LNCaP clone FGC (cell line): ENCODE measurements around the gene AHI1.
"Not testable (repeated sequence)": the region's sequence is repeated elsewhere in the genome, so short reads cannot be mapped to it uniquely, and the experiment has no call there.

Experiments used
- DNase-seq: peaks from one replicate; pipeline ENCODE4 v3.0.0-alpha.2; 2011; ENCODE audit warnings: low read depth
- H3K4me3 ChIP-seq: 2 replicates; pipeline ENCODE4 v1.5.1; 2011; ENCODE audit warnings: mild to moderate bottlenecking, low read depth, low read length, control low read depth
- TF ChIP-seq, protein P1 (sequence below): IDR thresholded peaks from 2 replicates; pipeline ENCODE4 v1.5.1; 2012; ENCODE audit warnings: mild to moderate bottlenecking; ENCODE audit not compliant: control insufficient read depth, insufficient read depth; ENCODE audit errors: extremely low read depth

AHI1 gene

DNA sequence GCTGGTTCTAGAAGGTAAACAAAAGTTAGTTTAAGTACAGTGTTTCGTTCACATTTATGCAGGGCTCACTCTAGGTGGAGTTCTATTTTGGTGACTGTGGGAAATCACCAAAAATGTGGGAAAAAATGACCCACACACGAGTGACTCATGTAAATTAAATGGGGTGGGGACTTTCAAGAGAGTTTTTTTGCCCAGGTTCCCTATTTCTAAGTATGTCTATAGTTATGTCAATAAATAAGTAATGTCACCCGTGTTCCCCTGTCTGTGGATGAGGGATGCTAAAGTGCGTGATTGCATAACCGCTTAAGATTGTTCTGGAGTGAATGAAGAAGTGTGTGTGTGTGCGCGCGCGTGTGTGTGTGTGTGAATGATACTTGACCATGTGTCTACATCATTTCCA lies 247.3 kb downstream of the AHI1 start:
- H3K4me3 ChIP-seq = no peak overlapping the region
- no peak for DNase-seq
- TF ChIP-seq, protein P1, sequence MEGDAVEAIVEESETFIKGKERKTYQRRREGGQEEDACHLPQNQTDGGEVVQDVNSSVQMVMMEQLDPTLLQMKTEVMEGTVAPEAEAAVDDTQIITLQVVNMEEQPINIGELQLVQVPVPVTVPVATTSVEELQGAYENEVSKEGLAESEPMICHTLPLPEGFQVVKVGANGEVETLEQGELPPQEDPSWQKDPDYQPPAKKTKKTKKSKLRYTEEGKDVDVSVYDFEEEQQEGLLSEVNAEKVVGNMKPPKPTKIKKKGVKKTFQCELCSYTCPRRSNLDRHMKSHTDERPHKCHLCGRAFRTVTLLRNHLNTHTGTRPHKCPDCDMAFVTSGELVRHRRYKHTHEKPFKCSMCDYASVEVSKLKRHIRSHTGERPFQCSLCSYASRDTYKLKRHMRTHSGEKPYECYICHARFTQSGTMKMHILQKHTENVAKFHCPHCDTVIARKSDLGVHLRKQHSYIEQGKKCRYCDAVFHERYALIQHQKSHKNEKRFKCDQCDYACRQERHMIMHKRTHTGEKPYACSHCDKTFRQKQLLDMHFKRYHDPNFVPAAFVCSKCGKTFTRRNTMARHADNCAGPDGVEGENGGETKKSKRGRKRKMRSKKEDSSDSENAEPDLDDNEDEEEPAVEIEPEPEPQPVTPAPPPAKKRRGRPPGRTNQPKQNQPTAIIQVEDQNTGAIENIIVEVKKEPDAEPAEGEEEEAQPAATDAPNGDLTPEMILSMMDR = no peak

DNA sequence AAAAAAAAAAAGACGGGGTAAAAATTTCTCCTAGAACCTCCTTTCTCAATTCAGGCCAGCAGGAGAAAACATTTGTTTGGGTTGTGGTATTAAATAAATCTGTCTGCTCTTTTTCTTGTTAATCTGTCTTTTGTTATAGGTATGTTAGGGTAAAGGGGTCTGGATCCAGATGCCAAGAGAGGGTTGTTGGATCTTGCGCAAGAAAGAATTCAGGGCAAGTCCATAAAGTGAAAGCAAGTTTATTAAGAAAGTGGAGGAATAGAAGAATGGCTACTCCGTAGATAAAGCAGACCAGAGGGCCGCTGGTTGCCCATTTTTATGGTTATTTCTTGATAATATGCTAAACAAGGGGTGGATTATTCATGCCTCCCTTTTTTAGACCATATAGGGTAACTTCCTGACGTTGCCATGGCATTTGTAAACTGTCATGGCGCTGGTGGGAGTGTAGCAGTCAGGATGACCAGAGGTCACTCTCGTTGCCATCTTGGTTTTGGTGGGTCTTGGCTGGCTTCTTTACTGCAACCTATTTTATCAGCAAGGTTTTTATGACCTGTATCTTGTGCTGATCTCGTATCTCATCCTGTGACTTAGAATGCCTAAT lies 251.0 kb downstream of the AHI1 start:
- not testable (repeated sequence) for DNase-seq, H3K4me3 ChIP-seq

DNA sequence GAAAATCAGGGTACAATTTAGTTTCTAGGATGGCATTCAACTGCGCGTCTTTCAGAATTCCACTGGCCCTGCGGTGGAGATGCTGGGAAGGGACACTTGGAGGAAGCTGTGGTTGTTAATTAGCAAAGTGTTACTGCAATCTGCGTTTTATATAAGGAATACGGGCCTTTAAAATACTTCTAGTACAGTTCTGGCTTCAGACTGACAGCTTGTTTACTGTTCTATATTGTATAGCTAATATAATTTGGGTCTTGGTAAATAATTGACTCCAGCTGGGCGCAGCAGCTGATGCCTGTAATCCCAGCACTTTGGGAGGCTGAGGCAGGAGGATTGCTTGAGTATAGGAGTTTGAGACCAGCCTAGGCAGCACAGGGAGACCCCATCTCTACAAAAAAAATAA lies 252.7 kb downstream of the AHI1 start:
- H3K4me3 ChIP-seq = no peak overlapping the region
- TF ChIP-seq, protein P1 = no peak
- DNase-seq = no peak

DNA sequence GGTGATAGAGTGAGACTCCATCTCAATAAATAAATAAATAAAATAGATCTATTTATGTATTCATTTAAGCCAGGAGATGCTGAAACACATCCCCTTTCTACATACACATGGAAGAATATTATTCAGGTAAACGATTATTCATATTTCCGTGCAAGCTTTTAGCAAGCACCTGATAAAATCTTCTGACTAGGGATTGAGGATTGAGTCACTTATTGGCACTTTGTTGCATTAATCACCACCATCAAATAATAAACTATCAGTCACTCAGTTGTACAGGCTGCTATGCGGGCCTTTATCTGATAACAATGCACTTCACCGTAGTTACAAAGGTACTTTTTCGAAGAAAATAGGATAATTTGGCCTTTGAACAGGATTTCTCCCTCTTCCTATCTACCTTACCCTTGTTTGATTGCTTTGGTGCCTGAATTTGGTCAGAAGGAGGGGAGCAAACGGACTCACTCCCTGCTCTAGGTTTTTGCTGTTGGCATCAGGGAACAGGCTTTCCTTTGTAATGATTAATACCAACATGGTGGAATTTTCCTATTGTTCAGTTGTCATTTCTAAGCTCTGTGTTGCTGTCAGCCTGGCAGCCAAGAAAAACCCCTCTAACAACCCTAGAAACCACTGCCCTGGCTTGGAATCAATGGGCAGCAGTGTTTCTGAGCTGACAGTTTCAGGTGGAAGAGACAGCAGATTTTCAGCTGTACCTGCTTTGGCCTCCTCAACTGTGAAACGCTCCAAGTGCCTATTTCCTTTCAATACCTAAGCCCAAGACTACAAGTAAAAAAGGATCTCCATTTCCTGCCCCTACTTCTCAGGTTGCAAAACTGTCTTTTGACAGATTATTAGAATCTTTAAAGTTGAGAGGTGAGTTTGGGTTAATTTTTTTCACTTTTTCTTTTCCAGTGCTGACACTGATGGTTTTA lies 253.4 kb downstream of the AHI1 start:
- no peak overlapping the region for H3K4me3 ChIP-seq
- TF ChIP-seq, protein P1 = no peak
- no peak for DNase-seq

DNA sequence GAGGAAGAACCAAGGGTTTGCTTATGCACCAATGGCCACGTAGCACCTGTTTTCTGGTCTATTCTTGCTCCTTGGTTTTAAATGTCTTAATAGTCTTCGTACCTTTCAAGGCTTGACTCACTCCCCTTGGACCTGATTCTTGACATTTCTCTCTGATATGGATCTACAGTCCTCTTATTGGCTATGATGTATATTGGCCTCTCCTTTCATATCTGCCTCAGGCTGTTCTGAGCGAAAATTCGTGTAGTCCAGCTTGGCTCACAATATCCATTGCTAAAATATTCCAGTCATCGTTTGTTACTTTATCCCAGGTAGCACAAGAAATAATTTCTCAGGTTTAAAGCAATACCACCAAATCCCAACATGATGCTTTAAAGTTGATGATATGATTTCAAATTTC lies 256.8 kb downstream of the AHI1 start:
- DNase-seq = no peak
- TF ChIP-seq, protein P1 = no peak

DNA sequence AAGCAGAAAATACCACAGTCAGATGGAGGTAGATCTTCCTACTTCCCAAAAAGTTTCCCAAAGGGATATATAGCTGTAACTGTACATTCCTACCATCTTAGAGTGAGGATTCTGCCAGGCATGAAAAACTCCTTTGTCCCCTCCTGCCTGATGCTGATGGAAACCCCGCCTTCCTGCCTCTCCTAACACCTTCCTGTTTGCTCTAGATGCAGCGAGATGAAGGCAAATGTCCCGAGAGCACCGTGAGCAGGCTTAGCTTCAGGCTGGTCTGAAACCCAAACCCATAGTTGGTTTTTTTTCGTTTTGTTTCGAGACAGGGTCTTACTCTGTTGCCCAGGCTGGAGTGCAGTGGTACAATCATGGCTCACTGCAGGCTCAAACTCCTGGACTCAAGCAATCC lies 260.8 kb downstream of the AHI1 start:
- DNase-seq = no peak
- H3K4me3 ChIP-seq = no peak overlapping the region
- TF ChIP-seq, protein P1 = no peak

More for the DNA sequence above, 256.8 kb downstream of the AHI1 start:
- H3K4me3 ChIP-seq = no peak overlapping the region

DNA sequence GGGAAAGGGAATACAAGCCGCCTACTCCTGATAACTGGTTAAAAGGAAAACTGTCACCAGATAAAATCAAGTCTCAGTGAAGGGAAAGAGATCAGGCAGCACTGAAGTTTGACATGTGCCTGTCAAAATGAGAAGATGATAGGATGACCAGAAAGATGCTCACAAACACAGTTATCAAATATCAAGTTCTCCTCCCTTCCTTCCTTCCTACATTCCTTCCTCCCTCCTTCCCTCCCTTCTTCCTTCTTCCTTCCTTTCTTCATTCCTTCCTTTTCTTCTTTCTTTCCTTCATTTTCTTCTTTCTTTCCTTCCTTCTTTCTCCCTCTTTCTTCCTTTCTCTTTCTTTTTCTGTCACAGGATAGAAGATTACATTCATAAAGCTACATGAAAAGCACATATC lies 261.2 kb downstream of the AHI1 start:
- DNase-seq = no peak
- TF ChIP-seq, protein P1 = no peak
- H3K4me3 ChIP-seq = no peak overlapping the region
